GM19351 (cell line): ENCODE data around the gene TAS2R13.

Source experiments
- ATAC-seq: cut with Tn5 transposase; IDR thresholded peaks from one replicate; pipeline ENCODE4 v1.9.1; 2021; ENCODE audit warnings: mild to moderate bottlenecking, moderate library complexity; ENCODE audit not compliant: unreplicated experiment

Gene TAS2R13

DNA sequence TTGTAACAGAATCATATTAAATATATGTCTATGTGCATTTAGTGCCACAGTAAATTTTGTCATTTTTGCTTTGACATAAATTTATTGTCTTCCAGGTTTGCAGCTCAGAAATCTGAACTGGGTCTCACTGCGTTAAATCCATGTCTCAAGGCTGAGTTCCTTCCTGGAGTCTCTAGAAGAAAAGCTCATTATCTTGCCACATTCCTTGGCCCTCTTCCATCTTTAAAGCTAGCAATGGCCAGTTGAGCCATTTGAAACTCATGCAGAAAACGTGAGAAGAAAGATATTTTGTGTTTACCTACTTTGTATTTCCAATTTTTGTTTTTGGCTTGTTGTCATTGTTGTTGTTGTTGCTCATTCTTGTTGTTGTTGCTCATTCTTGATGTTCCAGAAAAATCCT, 36.0 kb downstream of the TAS2R13 start:
- ATAC-seq = no peak

DNA sequence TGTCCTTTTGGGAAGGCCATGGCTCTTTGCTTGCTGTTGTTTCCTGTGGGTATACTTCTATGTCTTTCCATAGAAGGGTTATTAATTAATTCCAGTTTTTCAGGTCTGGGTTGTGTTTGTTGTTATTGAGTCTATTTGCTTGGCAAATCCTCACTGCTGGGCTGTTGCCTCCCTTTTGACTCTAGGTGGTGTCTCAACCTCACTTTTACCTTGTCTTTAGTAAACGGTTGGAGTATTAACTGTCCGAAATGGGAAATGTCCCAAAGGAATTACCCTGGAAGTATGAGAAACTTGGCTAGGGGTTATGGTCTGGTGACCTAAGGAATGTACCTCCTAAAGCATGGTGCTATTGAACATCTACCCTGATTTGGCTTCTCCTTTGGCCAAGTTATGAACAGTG, 42.0 kb downstream of the TAS2R13 start:
- ATAC-seq = no peak

DNA sequence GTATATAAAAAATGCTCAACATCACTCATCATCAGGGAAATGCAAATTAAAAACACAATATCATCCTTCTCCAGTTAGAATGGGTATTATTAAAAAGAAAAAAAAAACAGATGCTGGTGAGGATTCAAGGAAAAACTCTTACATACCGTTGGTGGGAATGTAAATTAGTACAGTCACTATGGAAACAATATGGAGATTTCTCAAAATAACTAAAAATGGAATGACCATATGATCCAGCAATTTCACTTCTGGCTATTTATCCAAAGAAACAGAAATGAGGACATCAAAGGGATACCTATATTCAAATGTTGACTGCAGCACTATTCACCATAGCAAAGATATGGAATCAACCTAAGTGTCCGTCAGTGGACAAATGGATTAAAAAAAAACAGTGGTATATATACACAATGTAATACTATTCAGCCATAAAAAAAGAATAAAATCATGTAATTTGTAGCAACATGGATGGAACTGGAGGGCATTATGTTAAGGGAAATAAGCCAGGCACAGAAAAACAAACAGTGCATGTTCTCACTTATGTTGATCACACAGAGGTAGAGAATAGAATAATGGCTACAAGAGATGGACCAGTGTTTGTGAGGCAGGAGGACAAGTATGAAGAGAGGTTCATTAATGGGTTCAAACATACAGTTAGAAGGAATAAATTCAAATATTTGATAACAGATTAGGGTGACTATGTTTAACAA, 45.7 kb downstream of the TAS2R13 start:
- no peak for ATAC-seq

DNA sequence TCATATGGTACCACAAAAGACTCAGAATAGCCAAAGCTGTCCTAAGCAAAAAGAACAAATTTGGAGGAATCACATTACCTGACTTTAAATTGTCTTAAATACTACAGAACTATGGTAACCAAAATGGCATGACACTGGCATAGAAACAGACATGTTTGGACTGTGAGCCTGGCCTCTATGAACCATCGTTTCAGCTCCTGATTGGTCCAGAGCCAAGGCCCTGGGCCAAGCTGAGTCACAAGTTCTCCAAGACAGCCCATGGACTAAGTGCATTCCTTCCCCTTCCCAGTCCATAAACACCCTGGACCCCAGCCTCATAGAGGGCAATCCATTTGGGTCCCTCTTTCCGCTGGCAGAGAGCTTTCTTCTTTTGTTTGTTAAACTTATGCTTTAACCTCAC, 48.0 kb downstream of the TAS2R13 start:
- ATAC-seq = no peak
